Subcutaneous abdominal adipose tissue (tissue), 5 donors: ENCODE results near the gene UBL7.

Experiments
- H3K27ac ChIP-seq: one replicate; pipeline ENCODE4 v1.7.0; 2013; ENCODE audit warnings: low read depth, mild to moderate bottlenecking, inconsistent platforms, low read length, moderate library complexity
- H3K27me3 ChIP-seq, 5 donors: one replicate each; pipeline ENCODE4 v1.7.0; 2013; ENCODE audit warnings: low read length in 5 of 5, inconsistent platforms in 1 of 5; ENCODE audit not compliant: control insufficient read depth in 5 of 5, insufficient read depth in 4 of 5
- H3K36me3 ChIP-seq, 5 donors: one replicate each; pipeline ENCODE4 v1.7.0; 2013; ENCODE audit warnings: low read length in 5 of 5; ENCODE audit not compliant: control insufficient read depth in 5 of 5, insufficient read depth in 5 of 5
- H3K4me1 ChIP-seq, 5 donors: one replicate each; pipeline ENCODE4 v1.7.0; 2013; ENCODE audit warnings: low read length in 5 of 5, mild to moderate bottlenecking in 3 of 5, moderate library complexity in 1 of 5; ENCODE audit not compliant: control insufficient read depth in 5 of 5, insufficient read depth in 5 of 5
- H3K4me3 ChIP-seq, 5 donors: one replicate each; pipeline ENCODE4 v1.7.0; 2013; ENCODE audit warnings: low read length in 5 of 5, low read depth in 1 of 5
- H3K9ac ChIP-seq, 5 donors: one replicate each; pipeline ENCODE4 v1.7.0; 2013; ENCODE audit warnings: low read length in 5 of 5, mild to moderate bottlenecking in 4 of 5, moderate library complexity in 3 of 5
- H3K9me3 ChIP-seq, 5 donors: one replicate each; pipeline ENCODE4 v1.7.0; 2013; ENCODE audit warnings: low read length in 5 of 5; ENCODE audit not compliant: control insufficient read depth in 5 of 5
- donor health status: healthy.
- donor health status: healthy.
- donor health status: healthy.
- donor health status: healthy.
- donor health status: healthy.

UBL7 gene

GRCh38 chr15:74411686-74412085 is 49.3 kb downstream of the UBL7 start:
- H3K27me3 ChIP-seq, result peaks cover 0 to 8% (median 0%) of the 10 kb centered on the region in 5 donors
- no peak overlapping the region for H3K4me3 ChIP-seq
- no peak overlapping the region for H3K27ac ChIP-seq
- no peaks in the 10 kb centered on the region for H3K9me3 ChIP-seq
- H3K36me3 ChIP-seq, result peaks cover 0 to 9% (median 0%) of the 10 kb centered on the region in 5 donors
- H3K9ac ChIP-seq, result no peak overlapping the region
- no peaks in the 10 kb centered on the region for H3K4me1 ChIP-seq

- H3K27me3 ChIP-seq, result peaks cover 0 to 8% (median 0%) of the 10 kb centered on the region in 5 donors
- no peak overlapping the region for H3K9ac ChIP-seq
- H3K4me1 ChIP-seq, result no peaks in the 10 kb centered on the region
- H3K27ac ChIP-seq, result no peak overlapping the region
- H3K9me3 ChIP-seq, result no peaks in the 10 kb centered on the region
- peaks cover 0 to 6% (median 0%) of the 10 kb centered on the region in 5 donors for H3K36me3 ChIP-seq
- no peak overlapping the region for H3K4me3 ChIP-seq
Observed at GRCh38 chr15:74410502-74410901, 50.5 kb downstream of the UBL7 start.

GRCh38 chr15:74409225-74409624 is 51.7 kb downstream of the UBL7 start:
- H3K9me3 ChIP-seq, result no peaks in the 10 kb centered on the region
- H3K27me3 ChIP-seq, result peaks cover 0 to 8% (median 0%) of the 10 kb centered on the region in 5 donors
- no peak overlapping the region for H3K9ac ChIP-seq
- H3K36me3 ChIP-seq, result peaks cover 0 to 6% (median 0%) of the 10 kb centered on the region in 5 donors
- H3K4me3 ChIP-seq, result no peak overlapping the region
- H3K4me1 ChIP-seq, result no peaks in the 10 kb centered on the region
- H3K27ac ChIP-seq, result no peak overlapping the region

GRCh38 chr15:74408815-74409214 is 52.1 kb downstream of the UBL7 start:
- no peaks in the 10 kb centered on the region for H3K9me3 ChIP-seq
- no peak overlapping the region for H3K27ac ChIP-seq
- H3K27me3 ChIP-seq, result peaks cover 0 to 8% (median 0%) of the 10 kb centered on the region in 5 donors
- peaks cover 0 to under 1% (median 0%) of the 10 kb centered on the region in 5 donors for H3K4me1 ChIP-seq
- H3K4me3 ChIP-seq, result no peak overlapping the region
- H3K36me3 ChIP-seq, result peaks cover 0 to 6% (median 0%) of the 10 kb centered on the region in 5 donors
- H3K9ac ChIP-seq, result no peak overlapping the region

GRCh38 chr15:74408385-74408784 is 52.6 kb downstream of the UBL7 start:
- H3K27me3 ChIP-seq, result peaks cover 0 to 8% (median 3%) of the 10 kb centered on the region in 5 donors
- no peak overlapping the region for H3K27ac ChIP-seq
- peaks cover 0 to 6% (median 0%) of the 10 kb centered on the region in 5 donors for H3K36me3 ChIP-seq
- no peak overlapping the region for H3K9ac ChIP-seq
- peaks cover 0 to 5% (median 0%) of the 10 kb centered on the region in 5 donors for H3K4me1 ChIP-seq
- no peaks in the 10 kb centered on the region for H3K9me3 ChIP-seq
- no peak overlapping the region for H3K4me3 ChIP-seq

GRCh38 chr15:74406992-74407705 is 53.8 kb downstream of the UBL7 start:
- Histone ChIP-seq H3K36me3 (peaks cover 0 to 6% (median 0%) of the 10 kb centered on the region in 5 donors), H3K27me3 (peaks cover 0 to 12% (median 4%) of the 10 kb centered on the region in 5 donors), H3K9ac (no peak overlapping the region), H3K27ac (no peak overlapping the region), H3K4me1 (peaks cover 0 to 18% (median 11%) of the 10 kb centered on the region in 5 donors), H3K4me3 (no peak overlapping the region), H3K9me3 (no peaks in the 10 kb centered on the region)

- Histone ChIP-seq H3K9ac (no peak overlapping the region), H3K9me3 (no peaks in the 10 kb centered on the region), H3K27ac (no peak overlapping the region), H3K27me3 (peaks cover 0 to 17% (median 4%) of the 10 kb centered on the region in 5 donors), H3K4me1 (peaks cover 0 to 20% (median 11%) of the 10 kb centered on the region in 5 donors), H3K4me3 (no peak overlapping the region), H3K36me3 (peaks cover 0 to 6% (median 0%) of the 10 kb centered on the region in 5 donors)
Observed at GRCh38 chr15:74406517-74406916, 54.4 kb downstream of the UBL7 start.

- Histone ChIP-seq H3K9ac (no peak overlapping the region), H3K36me3 (peaks cover 0 to 6% (median 0%) of the 10 kb centered on the region in 5 donors), H3K4me1 (peaks cover 0 to 20% (median 11%) of the 10 kb centered on the region in 5 donors), H3K27ac (no peak overlapping the region), H3K4me3 (no peak overlapping the region), H3K9me3 (no peaks in the 10 kb centered on the region), H3K27me3 (peaks cover 3 to 19% (median 4%) of the 10 kb centered on the region in 5 donors)
Observed at GRCh38 chr15:74405823-74406222, 55.1 kb downstream of the UBL7 start.

- Histone ChIP-seq H3K27me3 (peaks cover 3 to 24% (median 4%) of the 10 kb centered on the region in 5 donors), H3K27ac (no peak overlapping the region), H3K36me3 (no peaks in the 10 kb centered on the region), H3K4me3 (no peak overlapping the region), H3K9me3 (no peaks in the 10 kb centered on the region), H3K9ac (no peak overlapping the region), H3K4me1 (peaks cover 0 to 20% (median 11%) of the 10 kb centered on the region in 5 donors)
Observed at GRCh38 chr15:74403991-74404563, 56.9 kb downstream of the UBL7 start.

- no peak overlapping the region for H3K27ac ChIP-seq
- no peak overlapping the region for H3K9ac ChIP-seq
- no peak overlapping the region for H3K4me3 ChIP-seq
Observed at GRCh38 chr15:74403588-74403919, 57.4 kb downstream of the UBL7 start.

More at GRCh38 chr15:74403588-74403919, 57.4 kb downstream of the UBL7 start:
- H3K36me3 ChIP-seq, result no peaks in the 10 kb centered on the region
- H3K9me3 ChIP-seq, result no peaks in the 10 kb centered on the region
- H3K4me1 ChIP-seq, result peaks cover 0 to 20% (median 11%) of the 10 kb centered on the region in 5 donors
- H3K27me3 ChIP-seq, result peaks cover 3 to 24% (median 4%) of the 10 kb centered on the region in 5 donors
